Endothelial cell (in vitro differentiated cells): Measurements from ENCODE around the gene PPP1R12C. TPM values are rescaled to one million over a fixed set of nuclear protein-coding genes. Genes with fewer than 3 reads are reported as not detected.
"Not testable (repeated sequence)": the region's sequence is repeated elsewhere in the genome, so short reads cannot be mapped to it uniquely, and the experiment has no call there.

Experiments
- DNase-seq: peaks from one replicate; pipeline ENCODE4 v3.0.0; 2021; ENCODE audit warnings: low spot score
- H3K27ac Mint-ChIP-seq: one replicate; pipeline ENCODE4 v1.8.0; 2021; ENCODE audit warnings: mixed read lengths, inconsistent platforms; ENCODE audit not compliant: unreplicated experiment
- H3K27me3 Mint-ChIP-seq: one replicate; pipeline ENCODE4 v1.8.0; 2021; ENCODE audit warnings: mild to moderate bottlenecking, moderate library complexity, mixed read lengths, inconsistent platforms; ENCODE audit not compliant: unreplicated experiment
- H3K36me3 Mint-ChIP-seq: one replicate; pipeline ENCODE4 v1.8.0; 2021; ENCODE audit warnings: mild to moderate bottlenecking, low read depth, mixed read lengths, inconsistent platforms; ENCODE audit not compliant: unreplicated experiment
- H3K4me1 Mint-ChIP-seq: one replicate; pipeline ENCODE4 v1.8.0; 2021; ENCODE audit warnings: mild to moderate bottlenecking, mixed read lengths, inconsistent platforms; ENCODE audit not compliant: unreplicated experiment
- H3K4me3 Mint-ChIP-seq: one replicate; pipeline ENCODE4 v1.8.0; 2021; ENCODE audit warnings: mild to moderate bottlenecking, mixed read lengths, inconsistent platforms; ENCODE audit not compliant: unreplicated experiment
- H3K9me3 Mint-ChIP-seq: one replicate; pipeline ENCODE4 v1.8.0; 2021; ENCODE audit warnings: mixed read lengths, inconsistent platforms; ENCODE audit not compliant: unreplicated experiment
- CTCF ChIP-seq: fragments of 200-600 bp; sonication (generic); IDR thresholded peaks from one replicate; pipeline ENCODE4 v1.5.0; 2021; ENCODE audit warnings: antibody characterized with exemption; ENCODE audit not compliant: unreplicated experiment
- total RNA-seq: library from RNA; stranded (reverse); fragmentation: NEBNext Ultra II Directional; extraction: Animal tissue kit (Norgen Biotek cat#: 25700); gene quantifications from one replicate; pipeline ENCODE4 v1.2.1, GENCODE V29; 2021; ENCODE audit not compliant: unreplicated experiment

The PPP1R12C gene
- total RNA-seq, 1 donor from 2014 or later = 136 TPM

GRCh38 chr19:55067869-55068268, 49.6 kb downstream of the PPP1R12C start:
- Mint-ChIP-seq H3K27me3 (peaks cover 23% of the 10 kb centered on the region), H3K4me1 (peaks cover 9% of the 10 kb centered on the region), H3K36me3 (peaks cover 8% of the 10 kb centered on the region), H3K27ac (no peak overlapping the region), H3K9me3 (peaks cover 8% of the 10 kb centered on the region), H3K4me3 (no peak overlapping the region)
- no peak for DNase-seq
- TF ChIP-seq CTCF = no peak

- DNase-seq = no peak
- Mint-ChIP-seq H3K27ac (no peak overlapping the region), H3K4me1 (peaks cover 9% of the 10 kb centered on the region), H3K36me3 (peaks cover 8% of the 10 kb centered on the region), H3K27me3 (peaks cover 24% of the 10 kb centered on the region), H3K9me3 (peaks cover 8% of the 10 kb centered on the region), H3K4me3 (no peak overlapping the region)
- TF ChIP-seq CTCF = no peak
These were observed 51.2 kb downstream of the PPP1R12C start for GRCh38 chr19:55066107-55066709.

DNA sequence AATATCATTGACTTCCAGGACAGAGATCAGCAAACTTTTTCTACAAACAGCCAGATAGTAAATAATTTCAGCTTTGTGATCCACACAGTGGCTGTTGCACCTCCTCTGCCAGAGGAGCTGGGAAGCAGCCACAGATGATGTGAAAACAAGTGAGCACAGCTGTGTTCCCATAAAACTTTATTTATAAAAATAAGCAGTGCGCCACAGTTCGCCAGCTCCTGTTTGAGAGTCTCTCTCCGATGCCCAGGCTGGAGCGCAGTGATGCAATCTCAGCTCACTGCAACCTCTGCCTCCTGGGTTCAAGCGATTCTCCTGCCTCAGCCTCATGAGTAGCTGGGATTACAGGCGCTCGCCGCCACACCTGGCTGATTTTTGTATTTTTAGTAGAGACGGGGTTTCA, 51.9 kb downstream of the PPP1R12C start:
- H3K4me1 Mint-ChIP-seq, DNase-seq, H3K36me3 Mint-ChIP-seq, H3K4me3 Mint-ChIP-seq, H3K27ac Mint-ChIP-seq, H3K9me3 Mint-ChIP-seq: not testable (repeated sequence)
- peaks cover 24% of the 10 kb centered on the region for H3K27me3 Mint-ChIP-seq

- H3K4me3 Mint-ChIP-seq = peak overlapping the region; percentile 76
- H3K4me1 Mint-ChIP-seq = no peaks in the 10 kb centered on the region
- H3K27me3 Mint-ChIP-seq = peaks cover 16% of the 10 kb centered on the region
- DNase-seq = no peak
- no peak overlapping the region for H3K27ac Mint-ChIP-seq
- H3K9me3 Mint-ChIP-seq = no peaks in the 10 kb centered on the region
- TF ChIP-seq CTCF = no peak
- no peaks in the 10 kb centered on the region for H3K36me3 Mint-ChIP-seq
These were observed 54.0 kb downstream of the PPP1R12C start for GRCh38 chr19:55063492-55063843.

GRCh38 chr19:55062735-55063491, 54.5 kb downstream of the PPP1R12C start, which contains the start of gene RDH13:
Gene RDH13, minus strand, starts transcription at chr19:55063148. Its CDS starts 116 bp downstream, at chr19:55063032.
- no peak for TF ChIP-seq CTCF
- no peaks in the 10 kb centered on the region for H3K9me3 Mint-ChIP-seq
- H3K4me1 Mint-ChIP-seq = no peaks in the 10 kb centered on the region
- peak; percentile 96 for DNase-seq
- no peaks in the 10 kb centered on the region for H3K36me3 Mint-ChIP-seq
- H3K4me3 Mint-ChIP-seq = peak within 1 kb of the TSS; percentile 87
- peak within 1 kb of the TSS; percentile 36 for H3K27ac Mint-ChIP-seq
- H3K27me3 Mint-ChIP-seq = peaks cover 16% of the 10 kb centered on the region

DNA sequence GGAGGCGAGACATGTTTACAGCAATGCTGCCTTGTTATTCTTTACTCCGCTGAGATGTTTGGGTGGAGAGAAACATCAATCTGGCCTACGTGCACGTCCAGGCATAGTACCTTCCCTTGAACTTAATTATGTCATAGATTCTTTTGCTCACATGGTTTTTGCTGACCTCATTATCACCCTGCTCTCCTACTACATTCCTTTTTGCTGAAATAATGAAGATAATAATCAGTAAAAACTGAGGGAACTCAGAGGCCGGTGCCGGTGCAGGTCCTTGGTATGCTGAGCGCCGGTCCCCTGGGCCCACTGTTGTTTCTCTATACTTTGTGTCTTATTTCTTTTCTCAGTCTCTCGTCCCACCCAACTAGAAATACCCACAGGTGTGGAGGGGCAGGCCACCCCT, 57.1 kb downstream of the PPP1R12C start:
- not testable (repeated sequence) for H3K9me3 Mint-ChIP-seq, H3K4me3 Mint-ChIP-seq, H3K36me3 Mint-ChIP-seq, H3K27me3 Mint-ChIP-seq, H3K4me1 Mint-ChIP-seq, H3K27ac Mint-ChIP-seq, DNase-seq
